Fibroblast of pulmonary artery (primary cell): ENCODE data around the gene PRXL2B.
A peak's percentile ranks its signal among the peaks of the same experiment; 100 is the strongest.
"Not testable (repeated sequence)": the region's sequence is repeated elsewhere in the genome, so short reads cannot be mapped to it uniquely, and the experiment has no call there.

Source experiments
- DNase-seq: peaks from one replicate; pipeline ENCODE4 v3.0.0-alpha.2; 2010; ENCODE audit warnings: low read depth
- H3K4me3 ChIP-seq: replicated peaks from 2 replicates; pipeline ENCODE4 v1.5.1; 2011; ENCODE audit warnings: low read depth, mild to moderate bottlenecking, control low read depth, low read length, moderate library complexity
- CTCF ChIP-seq: IDR thresholded peaks from 2 replicates; pipeline ENCODE4 v1.5.1; 2011; ENCODE audit warnings: mild to moderate bottlenecking, control low read depth, low read length, inconsistent platforms; ENCODE audit errors: missing control alignments

PRXL2B gene

GRCh38 chr1:2561898-2562895 lies 24.4 kb upstream of the PRXL2B start:
- peak; percentile 34 for TF ChIP-seq CTCF
- H3K4me3 ChIP-seq, result no peak overlapping the region
- DNase-seq, result no peak

DNA sequence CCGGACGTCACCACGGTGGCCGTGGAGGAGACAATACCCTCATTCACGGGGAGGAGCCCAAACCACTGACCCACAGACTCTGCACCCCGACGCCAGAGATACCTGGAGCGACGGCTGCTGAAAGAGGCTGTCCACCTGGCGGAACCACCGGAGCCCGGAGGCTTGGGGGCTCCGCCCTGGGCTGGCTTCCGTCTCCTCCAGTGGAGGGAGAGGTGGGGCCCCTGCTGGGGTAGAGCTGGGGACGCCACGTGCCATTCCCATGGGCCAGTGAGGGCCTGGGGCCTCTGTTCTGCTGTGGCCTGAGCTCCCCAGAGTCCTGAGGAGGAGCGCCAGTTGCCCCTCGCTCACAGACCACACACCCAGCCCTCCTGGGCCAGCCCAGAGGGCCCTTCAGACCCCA lies 23.4 kb upstream of the PRXL2B start:
- no peak for DNase-seq
- H3K4me3 ChIP-seq, result no peak overlapping the region
- no peak for TF ChIP-seq CTCF

DNA sequence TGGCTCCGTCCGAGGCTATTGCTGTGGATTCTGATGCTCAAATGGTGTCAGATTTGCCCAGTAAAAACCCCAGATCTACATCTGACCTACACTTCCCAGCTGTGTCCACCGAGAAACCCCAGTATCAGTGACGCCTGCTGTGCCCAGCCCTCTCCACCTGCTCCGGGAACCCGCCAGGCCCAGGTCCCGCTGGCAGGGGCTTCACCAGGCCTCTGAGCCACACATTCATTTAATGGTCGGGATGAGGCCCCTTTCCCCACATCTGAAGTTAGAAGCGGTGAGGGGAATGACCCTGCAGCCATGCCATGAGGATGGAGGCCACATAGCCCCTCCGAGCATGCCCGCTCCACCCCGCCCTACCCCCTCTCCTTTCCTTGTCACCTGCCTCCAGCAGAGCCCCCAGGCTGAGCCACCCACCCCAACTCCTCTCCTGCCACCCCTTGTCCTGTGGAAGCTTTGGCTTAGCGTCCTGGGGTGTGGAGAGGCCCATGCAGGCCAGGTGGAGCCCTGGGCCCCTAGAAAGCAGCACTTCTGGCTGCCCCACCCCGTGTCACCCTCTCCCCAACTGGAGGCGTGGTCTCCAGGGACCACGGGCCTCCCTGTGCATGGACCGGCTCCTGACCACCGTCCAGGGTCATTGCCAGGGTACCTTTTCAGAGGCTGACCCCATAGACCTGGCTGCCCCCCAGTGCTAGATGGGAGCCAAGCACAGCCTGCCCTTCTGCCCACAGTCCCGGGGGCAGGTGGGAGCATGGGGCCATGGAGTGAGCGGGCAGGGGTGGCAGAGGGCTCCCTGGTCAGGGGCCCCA lies 22.4 kb upstream of the PRXL2B start:
- no peak for TF ChIP-seq CTCF
- H3K4me3 ChIP-seq, result no peak overlapping the region
- no peak for DNase-seq

DNA sequence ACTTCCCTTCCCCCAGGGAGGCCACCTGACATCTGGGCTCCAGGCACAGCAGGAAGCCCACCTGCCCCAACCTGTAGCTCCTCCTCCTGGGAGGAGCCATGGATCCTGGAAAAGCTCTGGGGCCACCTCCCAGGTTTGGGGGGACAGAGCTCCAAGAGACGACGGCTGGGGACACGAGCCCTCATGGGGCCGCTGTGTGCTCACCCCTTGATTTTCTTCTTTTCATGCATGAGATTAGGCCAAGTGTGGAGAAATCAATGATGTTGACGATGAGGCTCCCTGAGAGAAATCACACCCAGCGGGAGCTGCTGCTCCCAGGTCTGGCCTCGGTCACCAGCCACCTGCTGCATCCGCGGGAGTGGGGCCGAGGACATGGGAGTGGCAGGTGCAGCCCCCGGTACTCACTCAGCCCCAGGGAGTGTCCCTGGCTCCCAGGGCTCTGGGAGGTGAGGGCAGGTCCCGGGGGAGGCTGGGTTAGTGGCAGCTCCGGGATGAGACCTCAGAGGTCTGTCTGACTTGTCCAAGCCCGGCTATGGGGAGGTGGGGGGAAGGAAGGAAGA lies 21.7 kb upstream of the PRXL2B start:
- TF ChIP-seq CTCF, result no peak
- no peak for DNase-seq
- no peak overlapping the region for H3K4me3 ChIP-seq

- no peak overlapping the region for H3K4me3 ChIP-seq
- TF ChIP-seq CTCF, result no peak
- no peak for DNase-seq
These were observed 20.2 kb upstream of the PRXL2B start for GRCh38 chr1:2566101-2567045.

DNA sequence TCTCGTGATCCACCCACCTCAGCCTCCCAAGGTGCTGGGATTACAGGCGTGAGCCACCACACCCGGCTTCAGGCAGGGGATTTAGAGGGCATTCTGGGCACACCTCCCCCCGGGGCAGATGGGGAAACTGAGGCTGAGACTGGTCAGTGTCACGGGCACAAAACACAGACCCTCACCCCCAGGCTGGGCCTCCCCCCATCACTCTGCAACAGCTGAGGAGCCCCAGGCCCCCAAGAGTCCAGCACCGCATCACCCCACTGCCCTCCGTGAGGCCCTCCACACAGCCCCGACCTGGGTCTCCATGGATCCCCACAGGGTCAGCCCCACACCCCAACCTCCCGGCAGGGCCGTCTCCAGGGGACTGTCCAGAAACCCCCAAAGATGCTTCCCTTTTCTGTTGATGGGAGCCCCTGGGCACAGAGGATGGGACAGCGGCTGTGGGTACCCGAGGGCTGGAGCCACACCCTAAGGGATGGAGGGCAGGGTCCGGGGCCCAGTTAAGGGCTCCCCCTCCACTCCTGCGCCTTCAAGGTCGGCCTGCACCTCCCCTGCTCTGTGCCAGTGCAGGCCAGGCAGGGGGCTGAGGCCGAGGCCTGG lies 19.4 kb upstream of the PRXL2B start:
- no peak overlapping the region for H3K4me3 ChIP-seq
- no peak for TF ChIP-seq CTCF

GRCh38 chr1:2568187-2568816 lies 18.3 kb upstream of the PRXL2B start:
- not testable (repeated sequence) for DNase-seq, H3K4me3 ChIP-seq

More for the DNA sequence above, 19.4 kb upstream of the PRXL2B start:
- DNase-seq, result no peak
